ENCODE data around the gene PRKAR1B.

PRKAR1B gene

GRCh38 chr7:734214-734613 lies 7.1 kb upstream of the PRKAR1B start:
- DNase-seq (ENCODE audit: low read depth) = no peak
- TF ChIP-seq CTCF (conservative IDR thresholded peaks at IDR 0.05; ENCODE audit: low read depth, low read length) = no peak
- no peak overlapping the region for H3K4me3 ChIP-seq (ENCODE audit: low read depth, low read length)

- no peak overlapping the region for H3K4me3 ChIP-seq (ENCODE audit: low read depth, low read length)
- no peak for TF ChIP-seq CTCF (conservative IDR thresholded peaks at IDR 0.05; ENCODE audit: low read depth, low read length)
- no peak for DNase-seq (ENCODE audit: low read depth)
Measured at GRCh38 chr7:732556-732955, 5.5 kb upstream of the PRKAR1B start.

- DNase-seq (ENCODE audit: low read depth) = peak; percentile 69
- no peak overlapping the region for H3K4me3 ChIP-seq (ENCODE audit: low read depth, low read length)
- TF ChIP-seq CTCF (conservative IDR thresholded peaks at IDR 0.05; ENCODE audit: low read depth, low read length) = peak; percentile 44
Measured at GRCh38 chr7:732094-732541, 5.0 kb upstream of the PRKAR1B start.

GRCh38 chr7:731440-732085 lies 4.5 kb upstream of the PRKAR1B start:
- no peak for TF ChIP-seq CTCF (conservative IDR thresholded peaks at IDR 0.05; ENCODE audit: low read depth, low read length)
- H3K4me3 ChIP-seq (ENCODE audit: low read depth, low read length) = no peak overlapping the region
- no peak for DNase-seq (ENCODE audit: low read depth)

GRCh38 chr7:730501-731439 lies 3.7 kb upstream of the PRKAR1B start:
- TF ChIP-seq CTCF (conservative IDR thresholded peaks at IDR 0.05; ENCODE audit: low read depth, low read length) = no peak

GRCh38 chr7:729140-730000 lies 2.3 kb upstream of the PRKAR1B start:
- no peak for TF ChIP-seq CTCF (conservative IDR thresholded peaks at IDR 0.05; ENCODE audit: low read depth, low read length)
- no peak for DNase-seq (ENCODE audit: low read depth)
- no peak overlapping the region for H3K4me3 ChIP-seq (ENCODE audit: low read depth, low read length)

More at GRCh38 chr7:730501-731439, 3.7 kb upstream of the PRKAR1B start:
- no peak overlapping the region for H3K4me3 ChIP-seq (ENCODE audit: low read depth, low read length)
- DNase-seq (ENCODE audit: low read depth) = peak; percentile 23
